ENCODE data around the gene STUB1. TPM values are rescaled to one million over a fixed set of nuclear protein-coding genes. Genes with fewer than 3 reads are reported as not detected.

The STUB1 gene
- total RNA-seq, 4 donors from 2014 or later: 155 to 215 (median 178) TPM

- DNase-seq (ENCODE audit: extremely low spot score): no peak
Observed at GRCh38 chr16:676913-677312, 3.3 kb upstream of the STUB1 start.

DNA sequence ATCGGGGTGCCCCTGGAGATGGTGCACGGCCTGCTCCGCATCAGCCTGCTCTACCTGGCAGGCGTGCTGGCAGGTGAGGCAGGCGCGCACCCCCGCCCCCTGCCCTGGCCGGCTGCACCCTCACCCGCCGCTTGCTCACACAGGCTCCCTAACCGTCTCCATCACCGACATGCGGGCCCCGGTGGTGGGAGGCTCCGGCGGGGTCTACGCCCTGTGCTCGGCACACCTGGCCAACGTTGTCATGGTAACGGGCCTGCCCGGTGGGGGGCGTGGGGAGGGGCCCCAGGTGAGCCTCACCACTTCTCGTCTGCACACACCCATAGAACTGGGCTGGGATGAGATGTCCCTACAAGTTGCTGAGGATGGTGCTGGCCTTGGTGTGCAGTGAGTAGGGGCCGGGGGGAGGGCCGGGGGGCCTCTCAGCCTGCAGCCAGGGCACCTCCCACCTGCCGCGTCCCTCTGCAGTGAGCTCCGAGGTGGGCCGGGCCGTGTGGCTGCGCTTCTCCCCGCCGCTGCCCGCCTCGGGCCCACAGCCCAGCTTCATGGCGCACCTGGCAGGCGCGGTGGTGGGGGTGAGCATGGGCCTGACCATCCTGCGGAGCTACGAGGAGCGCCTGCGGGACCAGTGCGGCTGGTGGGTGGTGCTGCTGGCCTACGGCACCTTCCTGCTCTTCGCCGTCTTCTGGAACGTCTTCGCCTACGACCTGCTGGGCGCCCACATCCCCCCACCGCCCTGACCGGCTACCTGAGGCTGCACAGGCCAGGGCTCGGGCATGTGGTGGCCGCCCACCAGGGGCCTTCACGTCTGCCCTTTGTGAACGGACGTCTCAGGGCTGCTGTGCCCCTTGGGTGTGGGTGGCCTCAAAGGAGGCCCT is 2.7 kb upstream of the STUB1 start:
- Histone ChIP-seq H3K4me3 (no peak overlapping the region), H3K9me3 (no peaks in the 10 kb centered on the region), H3K27me3 (peaks cover 0 to 5% (median 0%) of the 10 kb centered on the region in 4 donors), H3K27ac (replicated peaks in 1 of 4) (no peak overlapping the region), H3K4me1 (peaks cover 37 to 58% (median 50%) of the 10 kb centered on the region in 4 donors), H3K36me3 (peaks cover 22 to 29% (median 29%) of the 10 kb centered on the region in 4 donors)
- TF ChIP-seq EP300 (IDR thresholded peaks at IDR 0.05): no peak
- TF ChIP-seq POLR2A (IDR thresholded peaks at IDR 0.05; ENCODE audit: low read depth): no peak
- no peak for TF ChIP-seq CTCF (IDR thresholded peaks at IDR 0.05)
- TF ChIP-seq POLR2AphosphoS5 (IDR thresholded peaks at IDR 0.05): no peak
- no peak for DNase-seq (ENCODE audit: extremely low spot score)
- WGBS: 65% methylated on average over 21 of the region's 57 CpGs
- intact Hi-C loops (cut with DNase I): no loop called here

More at GRCh38 chr16:676913-677312, 3.3 kb upstream of the STUB1 start:
- no peak overlapping the region for H3K27ac ChIP-seq (replicated peaks in 1 of 4)
- no peak for TF ChIP-seq EP300 (IDR thresholded peaks at IDR 0.05)
- no peak for TF ChIP-seq POLR2AphosphoS5 (IDR thresholded peaks at IDR 0.05)
- no peak for TF ChIP-seq POLR2A (IDR thresholded peaks at IDR 0.05; ENCODE audit: low read depth)
- no peak for TF ChIP-seq CTCF (IDR thresholded peaks at IDR 0.05)
- H3K36me3 ChIP-seq: peaks cover 22 to 29% (median 29%) of the 10 kb centered on the region in 4 donors
- H3K4me1 ChIP-seq: peaks cover 30 to 52% (median 43%) of the 10 kb centered on the region in 4 donors
- H3K27me3 ChIP-seq: peaks cover 0 to 5% (median 0%) of the 10 kb centered on the region in 4 donors
- WGBS: 80% methylated on average over 21 of the region's 23 CpGs
- intact Hi-C loops (cut with DNase I): no loop called here
- no peak overlapping the region for H3K4me3 ChIP-seq
- H3K9me3 ChIP-seq: no peaks in the 10 kb centered on the region

- TF ChIP-seq CTCF (IDR thresholded peaks at IDR 0.05) (no peak), POLR2AphosphoS5 (IDR thresholded peaks at IDR 0.05) (no peak), EP300 (IDR thresholded peaks at IDR 0.05) (no peak), POLR2A (IDR thresholded peaks at IDR 0.05; ENCODE audit: low read depth) (no peak)
- WGBS: 79% methylated on average over 11 of the region's 21 CpGs
- peaks cover 45 to 66% (median 57%) of the 10 kb centered on the region in 4 donors for H3K4me1 ChIP-seq
- peak overlapping the region in 1 of 4 donors; percentile 96 for H3K27ac ChIP-seq (replicated peaks in 1 of 4)
- H3K36me3 ChIP-seq: peaks cover 20 to 29% (median 29%) of the 10 kb centered on the region in 4 donors
- H3K9me3 ChIP-seq: no peaks in the 10 kb centered on the region
- intact Hi-C loops (cut with DNase I): no loop called here
- H3K27me3 ChIP-seq: peaks cover 0 to 5% (median 0%) of the 10 kb centered on the region in 4 donors
- no peak overlapping the region for H3K4me3 ChIP-seq
- DNase-seq (ENCODE audit: extremely low spot score): no peak
Observed at GRCh38 chr16:678209-678857, 1.9 kb upstream of the STUB1 start.

DNA sequence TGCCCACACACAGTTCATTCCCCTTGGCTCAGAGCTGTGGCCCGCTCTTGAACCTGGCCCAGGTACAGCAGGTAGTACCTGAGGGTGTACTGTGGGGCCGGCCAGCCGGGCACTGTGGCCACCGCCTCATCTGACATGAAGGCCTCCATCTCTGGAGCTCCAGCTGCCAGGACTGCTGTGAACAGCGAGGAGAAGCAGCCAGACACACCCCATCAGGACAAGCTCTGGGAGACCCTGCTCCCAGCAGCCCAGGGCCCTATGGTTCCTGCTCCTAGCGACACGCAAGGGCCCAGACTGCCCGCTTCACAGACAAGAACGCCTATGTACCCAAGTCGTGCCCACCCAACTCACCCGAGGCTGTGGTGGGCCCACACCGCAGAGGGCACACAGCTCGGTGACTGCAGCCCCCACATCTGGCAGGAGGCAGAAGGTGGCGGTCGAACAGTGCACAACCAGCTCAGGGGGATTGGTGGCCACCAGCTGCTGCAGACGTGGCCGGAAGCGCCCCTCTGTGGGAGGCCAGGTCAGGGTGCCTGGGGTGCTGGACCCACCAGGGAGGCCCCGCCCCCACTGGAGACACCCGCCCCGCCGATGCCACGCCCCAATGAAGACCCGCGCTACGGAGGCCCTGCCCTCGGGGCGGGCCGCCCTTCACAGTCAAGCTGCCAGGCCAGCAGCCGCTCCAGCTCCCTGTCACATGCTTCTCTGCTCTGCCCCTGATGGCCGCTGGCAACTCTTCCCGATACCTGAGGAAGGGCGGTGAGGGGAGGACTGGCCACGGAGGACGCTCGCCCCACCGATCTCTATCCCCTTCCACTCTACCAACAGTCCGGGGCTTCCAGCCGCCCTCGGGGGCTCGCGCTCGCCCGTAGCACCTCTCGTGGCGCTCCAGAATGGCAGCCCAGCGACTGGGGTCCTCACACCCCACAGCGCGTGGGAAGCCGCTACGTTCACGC is 1.1 kb upstream of the STUB1 start:
- H3K4me1 ChIP-seq: peaks cover 49 to 70% (median 63%) of the 10 kb centered on the region in 4 donors
- H3K27ac ChIP-seq (replicated peaks in 1 of 4): peak overlapping the region; percentile 93 to 98 (median 96)
- no peaks in the 10 kb centered on the region for H3K9me3 ChIP-seq
- no peak for DNase-seq (ENCODE audit: extremely low spot score)
- H3K4me3 ChIP-seq: peak overlapping the region; percentile 81 to 98 (median 96)
- intact Hi-C loops (cut with DNase I): no loop called here
- TF ChIP-seq POLR2AphosphoS5 (IDR thresholded peaks at IDR 0.05) (peak in 1 of 2 donors; percentile 25), POLR2A (IDR thresholded peaks at IDR 0.05; ENCODE audit: low read depth) (no peak), CTCF (IDR thresholded peaks at IDR 0.05) (no peak), EP300 (IDR thresholded peaks at IDR 0.05) (no peak)
- peaks cover 16 to 23% (median 23%) of the 10 kb centered on the region in 4 donors for H3K36me3 ChIP-seq
- H3K27me3 ChIP-seq: peaks cover 0 to 5% (median 0%) of the 10 kb centered on the region in 4 donors
- WGBS: 4% methylated on average over 17 of the region's 52 CpGs
